Measurements from ENCODE around the gene PRKCZ.

- TF ChIP-seq CTCF (IDR thresholded peaks at IDR 0.05; ENCODE audit: low read depth, low read length), result no peak
- TF ChIP-seq POLR2A (IDR thresholded peaks at IDR 0.05; ENCODE audit: extremely low read depth, insufficient read length), result no peak
These were observed 127.8 kb downstream of the PRKCZ start for GRCh38 chr1:2177946-2178538.

All from NB4 (cell line).